ENCODE results near the gene CEMIP.

DNA sequence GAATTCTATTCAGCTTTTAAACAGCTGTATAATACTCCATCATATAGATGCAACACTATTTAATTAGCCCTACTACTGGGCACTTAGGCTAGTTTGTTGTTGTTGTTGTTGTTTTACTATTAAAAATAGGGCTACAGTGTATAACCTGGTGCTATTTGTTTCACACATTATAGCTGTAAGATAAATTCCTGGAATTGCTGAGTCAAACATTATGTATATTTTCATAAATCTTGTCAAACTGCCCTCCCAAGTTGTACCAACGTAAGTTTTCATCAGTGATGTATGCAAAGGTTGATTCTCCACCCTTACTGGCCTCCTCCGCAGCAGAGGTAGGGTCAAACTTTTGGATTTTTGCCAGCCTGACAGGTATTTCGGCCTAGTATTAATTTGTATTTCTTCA is 3.8 kb upstream of the CEMIP start:
- TF ChIP-seq, protein P1, sequence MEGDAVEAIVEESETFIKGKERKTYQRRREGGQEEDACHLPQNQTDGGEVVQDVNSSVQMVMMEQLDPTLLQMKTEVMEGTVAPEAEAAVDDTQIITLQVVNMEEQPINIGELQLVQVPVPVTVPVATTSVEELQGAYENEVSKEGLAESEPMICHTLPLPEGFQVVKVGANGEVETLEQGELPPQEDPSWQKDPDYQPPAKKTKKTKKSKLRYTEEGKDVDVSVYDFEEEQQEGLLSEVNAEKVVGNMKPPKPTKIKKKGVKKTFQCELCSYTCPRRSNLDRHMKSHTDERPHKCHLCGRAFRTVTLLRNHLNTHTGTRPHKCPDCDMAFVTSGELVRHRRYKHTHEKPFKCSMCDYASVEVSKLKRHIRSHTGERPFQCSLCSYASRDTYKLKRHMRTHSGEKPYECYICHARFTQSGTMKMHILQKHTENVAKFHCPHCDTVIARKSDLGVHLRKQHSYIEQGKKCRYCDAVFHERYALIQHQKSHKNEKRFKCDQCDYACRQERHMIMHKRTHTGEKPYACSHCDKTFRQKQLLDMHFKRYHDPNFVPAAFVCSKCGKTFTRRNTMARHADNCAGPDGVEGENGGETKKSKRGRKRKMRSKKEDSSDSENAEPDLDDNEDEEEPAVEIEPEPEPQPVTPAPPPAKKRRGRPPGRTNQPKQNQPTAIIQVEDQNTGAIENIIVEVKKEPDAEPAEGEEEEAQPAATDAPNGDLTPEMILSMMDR (conservative IDR thresholded peaks at IDR 0.05; ENCODE audit: low read length), result no peak
- TF ChIP-seq EZH2phosphoT487 (IDR thresholded peaks at IDR 0.05; ENCODE audit: borderline replicate concordance), result no peak

All from Loucy (cell line).